ENCODE data around the gene ASCL5.

ASCL5 gene

DNA sequence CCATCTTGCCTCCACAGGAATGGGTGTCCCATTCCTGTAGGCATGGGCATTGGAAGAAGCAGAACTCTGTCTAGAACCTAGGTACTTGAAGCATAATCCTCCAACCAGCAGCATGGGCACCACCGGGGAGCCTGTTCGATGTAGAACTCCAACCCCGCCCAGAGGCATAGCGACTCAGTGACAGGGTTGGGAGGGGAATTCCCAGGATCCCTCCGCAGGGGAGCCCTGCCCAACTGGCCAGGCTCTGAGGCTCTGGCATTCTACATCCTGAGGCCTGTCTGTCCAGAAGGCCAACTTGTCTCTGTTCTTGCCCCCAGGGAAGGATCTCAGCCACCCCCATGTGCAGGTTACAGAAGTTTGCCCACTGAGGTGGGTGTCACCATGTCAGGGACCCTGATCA lies 53.0 kb downstream of the ASCL5 start:
- no peak for TF ChIP-seq CTCF (IDR thresholded peaks at IDR 0.05)

- TF ChIP-seq CTCF (IDR thresholded peaks at IDR 0.05): no peak
Measured at GRCh38 chr1:201072922-201073321, 54.1 kb downstream of the ASCL5 start.

- no peak for TF ChIP-seq CTCF (IDR thresholded peaks at IDR 0.05)
Measured at GRCh38 chr1:201072149-201072548, 54.8 kb downstream of the ASCL5 start.

DNA sequence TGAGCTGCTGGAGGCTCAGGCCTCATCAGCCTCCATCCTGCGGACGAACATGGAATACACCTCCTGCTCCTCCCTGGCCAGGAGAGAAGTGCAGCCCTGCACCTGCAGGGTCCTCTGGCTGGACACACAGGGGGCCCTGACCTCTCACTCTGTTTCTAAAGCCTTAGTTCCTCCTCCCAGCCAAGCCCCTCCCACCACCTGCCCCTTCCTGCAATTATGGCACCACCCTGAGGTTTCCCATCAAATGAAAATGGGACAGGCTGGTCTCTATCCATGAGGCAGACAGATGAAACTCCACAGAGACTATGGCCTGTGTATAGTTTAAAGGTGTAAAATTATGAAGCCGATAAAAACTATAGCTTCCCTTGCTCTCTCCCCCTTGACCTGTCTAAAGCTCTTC lies 57.3 kb downstream of the ASCL5 start:
- no peak for TF ChIP-seq CTCF (IDR thresholded peaks at IDR 0.05)

GRCh38 chr1:201068976-201069375 lies 58.0 kb downstream of the ASCL5 start:
- no peak for TF ChIP-seq CTCF (IDR thresholded peaks at IDR 0.05)

DNA sequence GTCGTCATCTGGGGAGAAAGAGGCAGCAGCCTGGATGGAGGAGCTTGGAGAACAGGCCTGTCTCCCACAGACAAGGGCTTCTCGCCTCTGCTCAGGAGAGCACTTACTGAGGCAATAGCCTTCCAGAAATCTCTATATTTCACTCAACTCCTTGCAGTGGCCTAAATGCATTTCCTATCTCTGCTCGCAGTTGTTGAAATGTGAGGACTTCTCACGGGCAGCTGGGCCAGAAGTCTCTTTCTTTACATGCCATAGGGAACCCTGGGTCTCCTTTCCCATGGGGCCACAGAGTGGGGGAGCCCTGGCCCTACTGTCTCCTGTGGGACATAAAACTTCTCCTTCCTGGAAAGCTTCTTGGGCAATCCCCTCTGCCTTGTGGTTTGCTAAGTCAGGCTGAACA lies 60.0 kb downstream of the ASCL5 start:
- no peak for TF ChIP-seq CTCF (IDR thresholded peaks at IDR 0.05)

GRCh38 chr1:201065686-201066085 lies 61.3 kb downstream of the ASCL5 start:
- no peak for TF ChIP-seq CTCF (IDR thresholded peaks at IDR 0.05)

DNA sequence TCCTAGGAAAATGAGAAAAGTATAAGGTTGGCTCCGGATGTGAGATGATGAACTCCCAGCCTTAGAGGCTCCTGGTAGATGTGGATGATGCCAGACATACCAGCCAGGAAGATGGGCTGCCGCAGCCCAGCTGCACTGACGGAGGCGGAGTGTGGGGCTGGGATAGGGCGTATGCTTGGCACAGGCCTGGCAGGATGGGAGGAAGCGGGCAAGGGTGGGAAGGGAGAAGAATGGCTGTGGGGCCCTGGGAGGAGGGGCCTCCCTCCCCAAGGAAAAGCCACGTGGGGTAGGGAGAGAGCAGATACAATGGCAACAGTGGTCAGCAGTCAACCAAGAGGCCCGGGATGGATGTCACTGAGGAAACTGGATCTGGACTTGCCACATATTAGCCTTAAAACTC lies 62.2 kb downstream of the ASCL5 start:
- no peak for TF ChIP-seq CTCF (IDR thresholded peaks at IDR 0.05)
